Activated CD4-positive, alpha-beta T cell treated with anti-CD3 and anti-CD28 coated beads for 36 hours (primary cell): ENCODE measurements around the gene OR52A1. TPM values are rescaled to one million over a fixed set of nuclear protein-coding genes. Genes with fewer than 3 reads are reported as not detected.
"Not testable (repeated sequence)": the region's sequence is repeated elsewhere in the genome, so short reads cannot be mapped to it uniquely, and the experiment has no call there.

Experiments used
- ATAC-seq: fragments of 200-7000 bp; cut with Tn5 transposase; one replicate; pipeline ENCODE4 v1.10.0; 2021; ENCODE audit warnings: mild to moderate bottlenecking, moderate library complexity
- CTCF ChIA-PET: fragments of 350-600 bp; sonication (Branson Sonifier 250); formaldehyde crosslinking; loops from one replicate; lab custom pipeline; 2021; ENCODE audit warnings: antibody characterized with exemption; lab: Charles Lee
- POLR2A ChIA-PET: fragments of 350-600 bp; sonication (Branson Sonifier 250); formaldehyde crosslinking; loops from one replicate; lab custom pipeline; 2021; ENCODE audit warnings: antibody characterized with exemption, inconsistent platforms; lab: Charles Lee
- DNase-seq: peaks from one replicate; pipeline ENCODE4 v3.0.0-alpha.2; 2020
- H3K27ac Mint-ChIP-seq: one replicate; pipeline ENCODE4 v1.8.0; 2021; ENCODE audit warnings: mixed read lengths
- H3K27me3 Mint-ChIP-seq: one replicate; pipeline ENCODE4 v1.8.0; 2021; ENCODE audit warnings: mixed read lengths
- H3K36me3 Mint-ChIP-seq: one replicate; pipeline ENCODE4 v1.8.0; 2021; ENCODE audit warnings: low read depth, mixed read lengths
- H3K4me1 Mint-ChIP-seq: one replicate; pipeline ENCODE4 v1.8.0; 2021; ENCODE audit warnings: mixed read lengths
- H3K4me3 Mint-ChIP-seq: one replicate; pipeline ENCODE4 v1.8.0; 2021; ENCODE audit warnings: mild to moderate bottlenecking, moderate library complexity, mixed read lengths
- H3K9me3 Mint-ChIP-seq: one replicate; pipeline ENCODE4 v1.8.0; 2021; ENCODE audit warnings: low read depth, mixed read lengths
- intact Hi-C, 2 experiments: fragments of 100-400 bp; cut with DNase I in 1 of 2; cut with micrococcal nuclease in 1 of 2; formaldehyde crosslinking; loops; one replicate each; pipeline versions ENCODE4 v1.14.2 to v1.15.1; 2022 to 2024; cut with DNase I, micrococcal nuclease
- total RNA-seq, 2 experiments: library from RNA; stranded (reverse); gene quantifications; one replicate each; pipeline ENCODE4 v1.2.3, GENCODE V29; 2021

Gene OR52A1
- total RNA-seq, 2 experiments from 2014 or later = not detected

DNA sequence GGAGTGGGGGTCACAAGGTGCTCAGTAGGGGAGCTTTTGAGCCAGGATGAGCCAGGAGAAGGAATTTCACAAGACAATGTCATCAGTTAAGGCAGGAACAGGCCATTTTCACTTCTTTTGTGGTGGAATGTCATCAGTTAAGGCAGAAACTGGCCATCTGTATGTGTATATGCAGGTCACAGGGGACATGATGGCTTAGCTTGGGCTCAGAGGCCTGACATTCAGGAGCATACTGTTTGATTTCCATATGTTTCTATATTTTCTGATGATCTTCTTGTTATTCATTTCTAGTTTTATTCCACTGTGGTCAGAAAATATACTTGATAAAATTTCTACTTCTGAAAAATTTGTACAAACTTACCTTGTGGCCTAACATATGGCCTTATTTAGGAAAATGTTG lies 11.3 kb upstream of the OR52A1 start:
- H3K36me3 Mint-ChIP-seq, H3K4me3 Mint-ChIP-seq, POLR2A ChIA-PET, H3K27ac Mint-ChIP-seq, H3K9me3 Mint-ChIP-seq, H3K27me3 Mint-ChIP-seq, intact Hi-C loops, CTCF ChIA-PET, DNase-seq, ATAC-seq, H3K4me1 Mint-ChIP-seq: not testable (repeated sequence)

DNA sequence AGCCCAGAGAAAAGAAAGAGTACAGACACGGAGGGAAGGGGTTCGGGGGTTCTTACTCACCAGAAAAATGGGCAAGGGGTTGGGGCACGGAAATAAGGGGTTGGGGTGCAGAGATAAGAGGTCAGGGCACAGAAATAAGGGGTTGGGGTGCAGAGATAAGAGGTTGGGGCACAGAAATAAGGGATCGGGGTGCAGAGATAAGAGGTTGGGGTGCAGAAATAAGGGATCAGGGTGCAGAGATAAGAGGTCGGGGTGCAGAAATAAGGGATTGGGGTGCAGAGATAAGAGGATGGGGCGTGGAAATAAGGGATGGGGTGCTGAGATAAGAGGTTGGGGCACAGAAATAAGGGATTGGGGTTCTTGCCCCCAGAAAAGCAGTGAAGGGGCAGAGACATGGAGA lies 10.2 kb upstream of the OR52A1 start:
- H3K36me3 Mint-ChIP-seq, H3K27me3 Mint-ChIP-seq, intact Hi-C loops, CTCF ChIA-PET, H3K27ac Mint-ChIP-seq, DNase-seq, ATAC-seq, H3K4me1 Mint-ChIP-seq, POLR2A ChIA-PET, H3K9me3 Mint-ChIP-seq, H3K4me3 Mint-ChIP-seq: not testable (repeated sequence)

DNA sequence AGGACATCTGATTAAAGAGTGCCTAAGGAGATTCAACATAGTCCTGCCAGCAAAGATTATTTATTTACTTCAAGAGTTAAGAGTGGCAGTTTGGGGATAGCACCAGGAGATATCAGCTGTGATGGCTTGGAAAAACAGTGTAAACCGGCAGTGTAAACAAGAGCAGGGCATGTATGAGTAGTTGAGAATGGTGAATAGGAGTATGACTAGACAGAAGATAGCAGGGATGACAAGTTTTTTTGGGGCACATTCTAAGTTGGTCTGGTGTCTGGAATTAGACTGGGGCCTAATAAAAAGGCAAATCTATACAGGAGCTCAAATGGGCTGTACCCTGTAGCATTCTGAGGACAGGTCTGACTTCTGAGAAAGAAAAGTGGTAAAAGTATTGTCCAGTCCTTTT lies 6.5 kb upstream of the OR52A1 start:
- H3K9me3 Mint-ChIP-seq, H3K4me1 Mint-ChIP-seq, DNase-seq, H3K27ac Mint-ChIP-seq, CTCF ChIA-PET, H3K4me3 Mint-ChIP-seq, POLR2A ChIA-PET, ATAC-seq, intact Hi-C loops, H3K36me3 Mint-ChIP-seq, H3K27me3 Mint-ChIP-seq: not testable (repeated sequence)

DNA sequence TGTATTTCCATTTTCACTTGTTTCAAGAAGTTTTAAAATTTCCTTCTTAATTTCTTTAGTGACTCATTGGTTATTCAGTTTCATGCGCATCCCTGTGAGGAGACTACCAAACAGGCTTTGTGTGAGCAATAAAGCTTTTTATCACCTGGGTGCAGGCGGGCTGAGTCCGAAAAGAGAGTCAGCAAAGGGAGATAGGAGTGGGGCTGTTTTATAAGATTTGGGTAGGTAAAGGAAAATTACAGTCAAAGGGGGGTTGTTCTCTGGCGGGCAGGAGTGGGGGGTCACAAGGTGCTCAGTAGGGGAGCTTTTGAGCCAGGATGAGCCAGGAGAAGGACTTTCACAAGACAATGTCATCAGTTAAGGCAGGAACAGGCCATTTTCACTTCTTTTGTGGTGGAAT lies 5.7 kb upstream of the OR52A1 start:
- H3K27ac Mint-ChIP-seq = not testable (repeated sequence)

DNA sequence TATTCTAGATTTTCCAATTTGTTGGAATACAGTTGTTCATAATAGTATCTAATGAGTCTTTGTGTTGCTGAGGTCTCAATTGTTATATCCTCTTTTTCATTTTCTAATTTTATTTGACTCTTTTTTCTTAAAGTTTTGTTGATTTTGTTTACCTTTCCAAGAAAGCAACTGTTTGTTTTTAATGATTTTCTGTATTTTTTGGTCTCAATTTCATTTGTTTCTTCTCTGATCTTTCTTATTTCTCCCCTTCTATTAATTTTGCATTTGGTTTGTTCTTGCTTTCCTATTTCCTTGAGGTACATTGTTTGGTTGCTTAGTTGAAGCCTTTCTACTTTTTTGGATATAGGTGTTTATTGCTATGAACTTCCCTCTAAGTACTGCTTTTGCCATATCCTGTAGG lies 5.2 kb upstream of the OR52A1 start:
- ChIA-PET CTCF (no interaction called here), POLR2A (no interaction called here)
- H3K9me3 Mint-ChIP-seq = peaks cover 3% of the 10 kb centered on the region
- H3K4me1 Mint-ChIP-seq = no peaks in the 10 kb centered on the region
- ATAC-seq (no peak), DNase-seq (no peak)
- H3K36me3 Mint-ChIP-seq = no peaks in the 10 kb centered on the region
- no peak overlapping the region for H3K27ac Mint-ChIP-seq
- H3K27me3 Mint-ChIP-seq = peaks cover 5% of the 10 kb centered on the region
- intact Hi-C loops = no loop called here
- no peak overlapping the region for H3K4me3 Mint-ChIP-seq

More for the DNA sequence above, 5.7 kb upstream of the OR52A1 start:
- H3K9me3 Mint-ChIP-seq, H3K4me1 Mint-ChIP-seq, ATAC-seq, H3K36me3 Mint-ChIP-seq, H3K4me3 Mint-ChIP-seq, H3K27me3 Mint-ChIP-seq, DNase-seq, POLR2A ChIA-PET, CTCF ChIA-PET, intact Hi-C loops: not testable (repeated sequence)

DNA sequence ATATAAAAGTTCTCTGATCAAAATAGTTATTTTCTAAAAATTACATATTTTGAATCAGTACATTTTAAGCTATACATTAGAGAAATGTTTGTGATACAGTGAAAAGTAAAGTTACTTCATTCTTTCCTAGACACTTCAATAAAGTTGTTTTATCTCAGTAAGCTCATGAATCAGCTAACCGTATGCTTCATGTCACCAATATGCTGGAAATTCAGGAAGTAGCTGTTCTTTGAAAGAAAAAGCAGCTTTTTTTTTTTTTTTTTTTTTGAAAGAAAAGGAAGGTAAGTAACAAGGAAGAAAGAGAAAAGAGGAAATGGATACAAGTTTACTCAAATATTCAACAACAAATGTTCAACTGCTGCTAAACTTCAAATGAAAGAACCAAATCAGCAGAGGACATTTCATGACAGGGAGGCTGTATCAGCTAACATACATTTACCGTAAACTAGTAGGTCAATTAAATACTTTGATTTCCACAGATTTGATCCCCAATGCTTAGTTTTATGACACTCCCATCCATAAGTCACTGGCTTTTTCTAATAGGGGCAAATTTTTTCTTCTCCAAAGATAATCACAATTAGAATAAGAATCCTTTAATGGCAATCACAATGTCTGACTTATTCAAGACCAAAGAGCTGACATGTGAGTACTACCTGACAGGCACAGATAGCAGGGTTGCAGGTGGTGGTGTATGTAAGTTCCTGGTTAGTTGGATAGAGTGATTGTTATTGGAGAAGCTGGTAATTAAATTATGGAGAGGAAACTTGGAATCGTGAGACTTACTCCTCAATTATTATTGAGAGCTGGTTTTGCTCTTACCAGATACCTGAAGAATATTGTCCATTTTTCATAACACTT lies 754 bp downstream of the OR52A1 start:
- ChIA-PET CTCF (interaction anchor here (0.5 to 0.7 kb wide), 2 partner anchors 257 to 542 kb away, joined by 3 read pairs; no protein-coding TSS in a partner anchor), POLR2A (no interaction called here)
- Mint-ChIP-seq H3K4me1 (no peaks in the 10 kb centered on the region), H3K4me3 (no peak overlapping the region), H3K27ac (no peak overlapping the region), H3K27me3 (peaks cover 5% of the 10 kb centered on the region), H3K36me3 (no peaks in the 10 kb centered on the region), H3K9me3 (peaks cover 3% of the 10 kb centered on the region)
- intact Hi-C loops = no loop called here
- ATAC-seq = no peak
- DNase-seq = no peak

DNA sequence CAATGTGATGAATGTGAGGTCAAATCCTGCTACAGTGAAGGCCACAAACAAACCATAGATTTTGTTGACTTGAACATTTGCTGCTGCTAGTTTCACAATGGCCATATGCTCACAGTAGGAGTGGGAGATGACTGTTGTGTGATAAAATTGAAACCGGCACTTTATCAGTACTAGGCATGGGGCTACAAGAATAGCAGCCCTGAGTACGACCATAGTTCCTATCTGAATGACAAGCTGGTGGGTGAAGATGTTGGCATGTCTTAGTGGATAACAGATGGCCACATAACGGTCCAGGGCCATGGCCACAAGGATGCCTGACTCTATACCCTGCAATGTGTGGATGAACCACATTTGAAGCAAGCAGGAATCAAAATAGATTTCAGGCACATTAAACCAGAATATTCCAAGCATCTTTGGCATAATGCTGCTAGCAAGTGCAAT lies 2.8 kb downstream of the OR52A1 start:
- intact Hi-C loops = no loop called here
- ATAC-seq (no peak), DNase-seq (no peak)
- Mint-ChIP-seq H3K4me3 (no peak overlapping the region), H3K27me3 (peaks cover 5% of the 10 kb centered on the region), H3K9me3 (no peaks in the 10 kb centered on the region), H3K4me1 (no peaks in the 10 kb centered on the region), H3K36me3 (no peaks in the 10 kb centered on the region), H3K27ac (no peak overlapping the region)
- ChIA-PET POLR2A (no interaction called here), CTCF (no interaction called here)

DNA sequence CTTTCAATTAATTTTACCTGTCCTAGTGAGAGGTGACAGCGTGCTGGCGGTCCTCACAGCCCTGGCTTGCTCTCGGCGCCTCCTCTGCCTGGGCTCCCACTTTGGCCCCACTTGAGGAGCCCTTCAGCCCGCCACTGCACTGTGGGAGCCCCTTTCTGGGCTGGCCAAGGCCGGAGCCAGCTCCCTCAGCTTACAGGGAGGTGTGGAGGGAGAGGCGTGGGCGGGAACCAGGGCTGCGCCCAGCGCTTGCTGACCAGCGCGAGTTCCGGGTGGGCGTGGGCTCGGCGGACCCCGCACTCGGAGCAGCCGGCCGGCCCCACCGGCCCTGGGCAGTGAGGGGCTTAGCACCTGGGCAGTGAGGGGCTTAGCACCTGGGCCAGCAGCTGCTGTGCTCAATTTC lies 10.4 kb downstream of the OR52A1 start:
- DNase-seq, intact Hi-C loops, H3K4me1 Mint-ChIP-seq, H3K4me3 Mint-ChIP-seq, H3K27ac Mint-ChIP-seq, H3K27me3 Mint-ChIP-seq, H3K36me3 Mint-ChIP-seq, CTCF ChIA-PET, POLR2A ChIA-PET, ATAC-seq, H3K9me3 Mint-ChIP-seq: not testable (repeated sequence)

DNA sequence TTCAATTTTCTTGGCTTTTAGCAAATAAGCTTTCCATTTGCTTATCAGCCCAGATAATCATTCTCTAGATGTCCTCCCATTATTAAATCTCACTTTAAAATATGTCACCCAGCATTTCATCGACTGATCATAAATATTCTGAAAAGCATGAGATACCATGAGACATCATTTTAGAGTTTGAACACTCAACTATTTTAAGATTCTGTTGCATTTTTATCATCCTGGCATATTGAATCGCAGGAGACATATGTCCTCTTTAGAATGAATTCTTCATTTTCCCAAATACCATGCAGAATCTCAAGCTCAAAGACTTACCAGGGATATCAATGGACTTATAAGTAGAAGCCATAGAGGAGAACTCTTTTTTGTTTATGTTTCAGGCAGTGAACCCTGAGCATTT lies 16.6 kb downstream of the OR52A1 start, which contains the start of gene OR52A5:
OR52A5 (minus strand) TSS at position 361 of the 400 bp plus-strand sequence. CDS start 5,714 bp downstream, outside the sequence.
- H3K4me1 Mint-ChIP-seq = no peaks in the 10 kb centered on the region
- peaks cover 8% of the 10 kb centered on the region for H3K27me3 Mint-ChIP-seq
- H3K4me3 Mint-ChIP-seq = no peak within 1 kb of the TSS
- DNase-seq = no peak
- H3K27ac Mint-ChIP-seq = no peak within 1 kb of the TSS
- no peak for ATAC-seq
- intact Hi-C loops = no loop called here
- no peaks in the 10 kb centered on the region for H3K36me3 Mint-ChIP-seq
- ChIA-PET CTCF (interaction anchor here (1.2 kb wide), 1 partner anchor 13 kb away, joined by 3 read pairs; no protein-coding TSS in a partner anchor), POLR2A (no interaction called here)
- no peaks in the 10 kb centered on the region for H3K9me3 Mint-ChIP-seq

DNA sequence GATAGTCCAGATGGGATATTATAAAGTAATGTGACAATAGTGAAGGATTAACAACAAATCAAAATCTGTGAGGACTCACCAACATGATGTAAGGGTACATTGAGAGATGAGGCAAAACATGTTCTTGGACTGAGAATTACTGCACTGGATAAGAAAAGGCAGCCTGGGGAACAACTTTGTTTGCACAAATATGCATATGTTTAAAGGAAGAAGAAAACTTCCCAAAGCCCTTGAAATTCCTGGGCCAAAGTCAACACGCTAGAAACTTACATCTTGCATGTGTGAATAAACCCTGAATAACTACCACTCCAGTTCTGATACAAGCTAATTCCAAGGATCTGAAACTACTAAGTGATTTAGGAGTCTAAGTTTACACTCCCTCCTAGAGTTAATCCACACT lies 17.5 kb downstream of the OR52A1 start:
- Mint-ChIP-seq H3K27ac (no peak overlapping the region), H3K36me3 (no peaks in the 10 kb centered on the region), H3K9me3 (no peaks in the 10 kb centered on the region), H3K27me3 (peaks cover 8% of the 10 kb centered on the region), H3K4me3 (no peak overlapping the region), H3K4me1 (no peaks in the 10 kb centered on the region)
- ChIA-PET CTCF (no interaction called here), POLR2A (no interaction called here)
- ATAC-seq (no peak), DNase-seq (no peak)
- intact Hi-C loops = no loop called here

DNA sequence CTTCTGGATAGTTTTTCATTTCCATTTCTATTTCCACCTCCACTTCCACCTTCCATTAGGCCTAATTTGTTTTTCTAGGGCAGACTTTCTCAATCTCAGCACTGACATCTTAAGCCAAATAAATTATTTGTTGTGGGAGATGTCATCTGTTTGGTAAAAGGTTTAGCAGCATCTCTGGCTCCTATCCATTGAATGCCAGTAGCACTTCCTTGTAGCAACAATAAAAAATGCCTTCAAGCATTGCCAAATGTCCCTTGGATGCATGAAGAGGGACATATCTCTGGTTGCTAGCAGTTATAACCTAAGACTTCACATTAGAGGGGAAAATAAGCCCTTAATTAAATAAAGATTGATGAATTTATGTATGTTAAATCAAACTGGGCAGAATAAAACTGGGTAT lies 18.3 kb downstream of the OR52A1 start:
- no peak overlapping the region for H3K27ac Mint-ChIP-seq
- no peak for DNase-seq
- H3K4me1 Mint-ChIP-seq = no peaks in the 10 kb centered on the region
- H3K27me3 Mint-ChIP-seq = peaks cover 10% of the 10 kb centered on the region
- ChIA-PET CTCF (no interaction called here), POLR2A (no interaction called here)
- H3K9me3 Mint-ChIP-seq = no peaks in the 10 kb centered on the region
- no peaks in the 10 kb centered on the region for H3K36me3 Mint-ChIP-seq
- ATAC-seq = no peak
- no peak overlapping the region for H3K4me3 Mint-ChIP-seq
- intact Hi-C loops = no loop called here

DNA sequence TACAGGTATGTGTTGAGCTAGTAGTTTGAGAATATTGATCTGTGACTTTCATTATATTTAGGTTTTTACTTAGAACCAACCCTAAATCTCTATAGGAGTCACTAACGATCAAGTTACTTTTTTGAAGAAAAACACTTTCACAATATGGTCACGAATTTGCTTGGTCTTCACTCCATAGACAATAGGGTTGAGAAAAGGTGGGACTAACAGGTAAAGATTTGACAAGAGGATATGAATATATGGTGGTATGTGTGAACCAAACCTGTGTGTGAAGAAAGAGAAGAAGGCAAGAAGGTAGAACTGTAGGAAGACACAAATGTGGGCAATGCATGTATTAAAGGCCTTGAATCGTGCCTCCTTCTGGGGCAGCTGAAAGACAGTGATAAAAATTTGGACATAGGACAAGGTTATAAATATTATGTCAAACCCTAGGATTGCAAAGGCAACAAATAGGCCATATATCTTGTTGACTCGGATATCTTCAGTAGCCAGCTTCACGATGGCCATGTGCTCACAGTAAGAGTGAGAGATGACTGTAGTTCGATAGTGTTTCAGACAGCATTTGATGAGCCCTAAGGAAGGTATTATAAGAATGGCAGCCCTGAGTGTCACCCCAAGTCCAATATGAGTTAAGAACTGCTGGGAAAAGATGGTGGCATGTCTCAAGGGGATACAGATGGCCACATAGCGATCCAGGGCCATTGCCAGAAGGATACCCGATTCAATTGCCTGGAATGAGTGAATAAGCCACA lies 22.8 kb downstream of the OR52A1 start:
- ATAC-seq (no peak), DNase-seq (no peak)
- Mint-ChIP-seq H3K27ac (no peak overlapping the region), H3K27me3 (peaks cover 9% of the 10 kb centered on the region), H3K36me3 (no peaks in the 10 kb centered on the region), H3K4me1 (no peaks in the 10 kb centered on the region), H3K4me3 (no peak overlapping the region), H3K9me3 (no peaks in the 10 kb centered on the region)
- POLR2A ChIA-PET = no interaction called here
- intact Hi-C loops = no loop called here
- CTCF ChIA-PET = no interaction called here
